HEK293 (cell line): ENCODE results near the gene SPTBN5.

Experiments used
- CTCF ChIA-PET: fragments of 350-600 bp; formaldehyde crosslinking; extraction: SDS; loops from one replicate; lab custom pipeline; 2021; ENCODE audit warnings: antibody characterized with exemption; lab: Yijun Ruan, JAX
- POLR2A ChIA-PET: fragments of 300-600 bp; formaldehyde crosslinking; extraction: SDS; loops from one replicate; lab custom pipeline; 2020; ENCODE audit warnings: antibody characterized with exemption, inconsistent platforms; lab: Yijun Ruan, JAX
- H3K27ac ChIP-seq: fragments of 200-500 bp; sonication (Bioruptor generic); 2 replicates; pipeline ENCODE4 v1.5.1; 2014; ENCODE audit warnings: low read depth, low read length, control low read depth, inconsistent platforms; ENCODE audit errors: extremely low read depth
- H3K36me3 ChIP-seq, 2 experiments: fragments of 200-500 bp in 1 of 2; sonication (Bioruptor generic) in 1 of 2; 1 replicate in 1 of 2; 2 replicates in 1 of 2; pipeline ENCODE4 v1.5.1; 2014 to 2017; ENCODE audit warnings: inconsistent platforms in 2 of 2, low read length in 2 of 2; ENCODE audit not compliant: control insufficient read depth in 2 of 2, insufficient read depth in 1 of 2
- H3K4me1 ChIP-seq: fragments of 200-500 bp; sonication (Bioruptor generic); 2 replicates; pipeline ENCODE4 v1.5.1; 2014; ENCODE audit warnings: mild to moderate bottlenecking, low read length, inconsistent platforms; ENCODE audit not compliant: control insufficient read depth, insufficient read depth
- H3K4me3 ChIP-seq: 2 replicates; pipeline ENCODE4 v1.5.1; 2011; ENCODE audit warnings: low read depth, mild to moderate bottlenecking, control low read depth, low read length, moderate library complexity
- H3K9me3 ChIP-seq: fragments of 200-500 bp; sonication (Bioruptor generic); 2 replicates; pipeline ENCODE4 v1.5.1; 2014; ENCODE audit warnings: low read depth, low read length, inconsistent platforms; ENCODE audit not compliant: control insufficient read depth, insufficient read depth
- GFI1B ChIP-seq: fragments of 450-650 bp; formaldehyde crosslinking; IDR thresholded peaks from 2 replicates; pipeline ENCODE4 v1.5.1; 2016; ENCODE audit warnings: missing biosample characterization, missing genetic modification characterization
- GLI2 ChIP-seq: fragments of 450-650 bp; formaldehyde crosslinking; IDR thresholded peaks from 2 replicates; pipeline ENCODE4; 2017; ENCODE audit warnings: missing biosample characterization, missing genetic modification characterization, low read depth, borderline replicate concordance
- HOXA7 ChIP-seq: sonication (generic); formaldehyde crosslinking; IDR thresholded peaks from 2 replicates; pipeline ENCODE4 v1.8.1; 2022; ENCODE audit warnings: missing genetic modification reagents, borderline replicate concordance
- IKZF3 ChIP-seq: fragments of 450-650 bp; IDR thresholded peaks from 2 replicates; pipeline ENCODE4 v1.5.0; 2018; ENCODE audit warnings: missing biosample characterization, mild to moderate bottlenecking, missing genetic modification characterization, moderate library complexity
- KLF1 ChIP-seq: fragments of 450-650 bp; formaldehyde crosslinking; IDR thresholded peaks from 2 replicates; pipeline ENCODE4 v1.5.1; 2016; ENCODE audit warnings: missing biosample characterization, missing genetic modification characterization
- PRDM1 ChIP-seq: fragments of 450-650 bp; formaldehyde crosslinking; IDR thresholded peaks from 2 replicates; pipeline ENCODE4; 2016; ENCODE audit warnings: missing biosample characterization, missing genetic modification characterization
- TRIM28 ChIP-seq: IDR thresholded peaks from 2 replicates; pipeline ENCODE4 v1.6.1; 2011; ENCODE audit warnings: low read length, control low read depth, borderline replicate concordance
- TSHZ1 ChIP-seq: fragments of 450-650 bp; formaldehyde crosslinking; IDR thresholded peaks from 2 replicates; pipeline ENCODE4 v1.5.1; 2016; ENCODE audit warnings: missing biosample characterization, missing genetic modification characterization, borderline replicate concordance
- ZBTB10 ChIP-seq: fragments of 450-650 bp; formaldehyde crosslinking; IDR thresholded peaks from 2 replicates; pipeline ENCODE4 v1.5.1; 2016; ENCODE audit warnings: missing biosample characterization, missing genetic modification characterization
- ZFP3 ChIP-seq: fragments of 450-650 bp; formaldehyde crosslinking; IDR thresholded peaks from 2 replicates; pipeline ENCODE4 v1.5.1; 2016; ENCODE audit warnings: low read depth, missing biosample characterization, missing genetic modification characterization
- ZIC2 ChIP-seq: fragments of 450-650 bp; formaldehyde crosslinking; IDR thresholded peaks from 2 replicates; pipeline ENCODE4 v1.5.1; 2016; ENCODE audit warnings: missing biosample characterization, missing genetic modification characterization
- ZNF10 ChIP-seq: fragments of 450-650 bp; formaldehyde crosslinking; IDR thresholded peaks from 2 replicates; pipeline ENCODE4 v1.5.1; 2017; ENCODE audit warnings: missing biosample characterization, missing genetic modification characterization
- ZNF16 ChIP-seq: fragments of 450-650 bp; formaldehyde crosslinking; IDR thresholded peaks from 2 replicates; pipeline ENCODE4 v1.5.1; 2016; ENCODE audit warnings: low read depth, missing biosample characterization, missing genetic modification characterization
- ZNF169 ChIP-seq: fragments of 450-650 bp; formaldehyde crosslinking; IDR thresholded peaks from 2 replicates; pipeline ENCODE4 v1.5.1; 2016; ENCODE audit warnings: missing biosample characterization, missing genetic modification characterization
- ZNF223 ChIP-seq: fragments of 450-650 bp; formaldehyde crosslinking; IDR thresholded peaks from 2 replicates; pipeline ENCODE4 v1.5.1; 2016; ENCODE audit warnings: missing biosample characterization, missing genetic modification characterization
- ZNF24 ChIP-seq: fragments of 450-650 bp; formaldehyde crosslinking; IDR thresholded peaks from 2 replicates; pipeline ENCODE4 v1.5.1; 2016; ENCODE audit warnings: missing biosample characterization, missing genetic modification characterization
- ZNF335 ChIP-seq: fragments of 450-650 bp; formaldehyde crosslinking; conservative IDR thresholded peaks from 2 replicates; pipeline ENCODE4 v1.5.1; 2016; ENCODE audit warnings: missing biosample characterization, missing genetic modification characterization
- ZNF560 ChIP-seq: fragments of 450-650 bp; formaldehyde crosslinking; IDR thresholded peaks from 2 replicates; pipeline ENCODE4 v1.5.1; 2017; ENCODE audit warnings: missing biosample characterization, missing genetic modification characterization, borderline replicate concordance
- ZNF707 ChIP-seq: fragments of 450-650 bp; formaldehyde crosslinking; IDR thresholded peaks from 2 replicates; pipeline ENCODE4 v1.5.1; 2016; ENCODE audit warnings: missing biosample characterization, missing genetic modification characterization
- ZNF785 ChIP-seq: fragments of 450-650 bp; formaldehyde crosslinking; IDR thresholded peaks from 2 replicates; pipeline ENCODE4 v1.5.1; 2016; ENCODE audit warnings: missing biosample characterization, missing genetic modification characterization
- TF ChIP-seq, protein P1 (sequence below): fragments of 450-650 bp; formaldehyde crosslinking; IDR thresholded peaks from 2 replicates; pipeline ENCODE4 v1.5.1; 2016; ENCODE audit warnings: missing biosample characterization, missing genetic modification characterization

Gene SPTBN5

DNA sequence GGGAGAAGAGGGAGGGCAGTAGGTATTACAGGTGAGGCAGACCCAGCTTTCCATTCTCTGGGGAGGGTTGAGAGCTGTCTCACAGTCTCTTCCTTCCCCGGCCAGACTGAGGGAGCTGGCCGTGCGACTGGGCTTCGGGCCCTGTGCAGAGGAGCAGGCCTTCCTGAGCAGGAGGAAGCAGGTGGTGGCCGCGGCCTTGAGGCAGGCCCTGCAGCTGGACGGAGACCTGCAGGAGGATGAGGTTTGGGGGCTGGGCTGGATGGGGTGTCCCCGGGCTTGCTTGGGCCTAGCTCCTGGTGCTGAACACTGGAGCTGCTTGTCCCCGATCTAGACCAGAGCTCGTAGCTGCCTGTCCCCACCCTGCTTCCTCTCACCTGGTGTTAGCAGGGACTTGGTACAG, 50.3 kb downstream of the SPTBN5 start:
- Histone ChIP-seq H3K27ac (no peak overlapping the region), H3K4me3 (no peak overlapping the region), H3K4me1 (no peaks in the 10 kb centered on the region), H3K36me3 (peaks cover 0 to 11% of the 10 kb centered on the region in 2 experiments; a peak in 1 of 3 replicates), H3K9me3 (no peaks in the 10 kb centered on the region)
- ChIA-PET POLR2A (no interaction called here), CTCF (no interaction called here)
- TF ChIP-seq ZNF24 (tag by site-specific recombination) (no peak), KLF1 (tag by site-specific recombination) (no peak), ZNF16 (tag by site-specific recombination) (no peak), GLI2 (no peak), TRIM28 (no peak), HOXA7 (CRISPR knock-in tag) (no peak)

DNA sequence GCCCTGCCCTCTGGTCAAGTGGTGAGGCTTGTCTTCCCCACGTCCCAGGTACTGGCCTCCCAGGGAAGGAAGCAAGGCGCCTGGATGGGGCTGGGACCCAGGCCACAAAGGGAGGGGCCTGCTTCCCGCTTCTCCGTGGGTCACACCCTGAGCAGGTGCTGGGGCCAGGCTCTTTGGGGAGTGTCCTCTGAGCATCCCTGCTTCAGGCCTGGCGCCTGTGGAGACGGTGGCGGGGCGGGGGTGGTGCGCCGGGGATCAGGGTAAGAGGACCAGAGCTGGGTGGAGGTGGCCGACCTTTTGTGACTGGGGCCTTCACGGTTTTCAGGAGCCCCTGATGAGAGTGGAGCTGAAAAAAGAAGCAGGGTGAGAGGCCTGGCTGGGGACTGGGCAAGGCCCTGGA, 51.6 kb downstream of the SPTBN5 start:
- H3K4me3 ChIP-seq: no peak overlapping the region
- no peaks in the 10 kb centered on the region for H3K4me1 ChIP-seq
- TF ChIP-seq, protein P1, sequence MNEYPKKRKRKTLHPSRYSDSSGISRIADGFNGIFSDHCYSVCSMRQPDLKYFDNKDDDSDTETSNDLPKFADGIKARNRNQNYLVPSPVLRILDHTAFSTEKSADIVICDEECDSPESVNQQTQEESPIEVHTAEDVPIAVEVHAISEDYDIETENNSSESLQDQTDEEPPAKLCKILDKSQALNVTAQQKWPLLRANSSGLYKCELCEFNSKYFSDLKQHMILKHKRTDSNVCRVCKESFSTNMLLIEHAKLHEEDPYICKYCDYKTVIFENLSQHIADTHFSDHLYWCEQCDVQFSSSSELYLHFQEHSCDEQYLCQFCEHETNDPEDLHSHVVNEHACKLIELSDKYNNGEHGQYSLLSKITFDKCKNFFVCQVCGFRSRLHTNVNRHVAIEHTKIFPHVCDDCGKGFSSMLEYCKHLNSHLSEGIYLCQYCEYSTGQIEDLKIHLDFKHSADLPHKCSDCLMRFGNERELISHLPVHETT (tag by site-specific recombination): no peak
- peak; percentile 88 for TF ChIP-seq ZNF10
- TF ChIP-seq ZNF785 (tag by site-specific recombination): no peak
- TF ChIP-seq ZFP3 (tag by site-specific recombination): no peak
- no peak for TF ChIP-seq ZIC2 (tag by site-specific recombination)
- no peak for TF ChIP-seq GFI1B (tag by site-specific recombination)
- peak; percentile 78 for TF ChIP-seq KLF1 (tag by site-specific recombination)
- TF ChIP-seq TSHZ1 (tag by site-specific recombination): no peak
- no peak for TF ChIP-seq ZNF707 (tag by site-specific recombination)
- TF ChIP-seq ZNF169 (tag by site-specific recombination): no peak
- TF ChIP-seq ZNF335 (tag by site-specific recombination): no peak
- TF ChIP-seq PRDM1 (tag by site-specific recombination): no peak
- H3K27ac ChIP-seq: no peak overlapping the region
- CTCF ChIA-PET: no interaction called here
- H3K9me3 ChIP-seq: no peaks in the 10 kb centered on the region
- H3K36me3 ChIP-seq: peaks cover 0 to under 1% of the 10 kb centered on the region in 2 experiments; a peak in 1 of 3 replicates
- POLR2A ChIA-PET: no interaction called here

DNA sequence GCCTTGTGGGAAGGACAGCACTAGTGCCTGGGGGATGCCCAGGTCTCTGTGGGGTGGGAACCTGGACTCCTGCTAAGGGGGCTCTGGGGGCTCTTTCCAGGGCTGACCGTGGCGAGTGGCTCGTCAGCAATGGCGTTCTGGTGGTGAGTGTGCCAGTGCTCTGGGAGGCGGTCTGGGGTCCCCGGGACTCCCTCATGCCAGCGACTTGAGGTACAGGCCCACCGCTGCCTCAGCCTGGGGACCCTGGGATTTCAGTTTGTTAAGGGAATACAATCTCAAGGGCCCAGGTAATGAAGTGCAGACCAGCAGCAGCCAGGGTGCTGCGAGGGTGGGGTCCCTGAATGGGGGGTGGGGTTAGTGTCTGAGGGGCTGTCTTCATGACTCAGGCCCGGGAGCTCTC, 52.7 kb downstream of the SPTBN5 start:
- TF ChIP-seq ZNF10 (no peak), ZBTB10 (tag by site-specific recombination) (no peak), ZNF560 (tag by site-specific recombination) (no peak), ZNF223 (tag by site-specific recombination) (no peak), IKZF3 (tag by site-specific recombination) (no peak)
- no peak overlapping the region for H3K27ac ChIP-seq
- ChIA-PET POLR2A (no interaction called here), CTCF (no interaction called here)
- H3K4me3 ChIP-seq: no peak overlapping the region
- no peaks in the 10 kb centered on the region for H3K36me3 ChIP-seq
- H3K9me3 ChIP-seq: no peaks in the 10 kb centered on the region
- no peaks in the 10 kb centered on the region for H3K4me1 ChIP-seq
